GM12872 (cell line): ENCODE data around the gene MAPT.

Source experiments
- CTCF ChIP-seq: IDR thresholded peaks from 3 replicates; pipeline ENCODE4 v1.5.1; 2011; ENCODE audit warnings: low read depth, mild to moderate bottlenecking, low read length, moderate library complexity; ENCODE audit not compliant: insufficient read depth

The MAPT gene

GRCh38 chr17:45940293-45940692 lies 45.9 kb downstream of the MAPT start:
- TF ChIP-seq CTCF: no peak

DNA sequence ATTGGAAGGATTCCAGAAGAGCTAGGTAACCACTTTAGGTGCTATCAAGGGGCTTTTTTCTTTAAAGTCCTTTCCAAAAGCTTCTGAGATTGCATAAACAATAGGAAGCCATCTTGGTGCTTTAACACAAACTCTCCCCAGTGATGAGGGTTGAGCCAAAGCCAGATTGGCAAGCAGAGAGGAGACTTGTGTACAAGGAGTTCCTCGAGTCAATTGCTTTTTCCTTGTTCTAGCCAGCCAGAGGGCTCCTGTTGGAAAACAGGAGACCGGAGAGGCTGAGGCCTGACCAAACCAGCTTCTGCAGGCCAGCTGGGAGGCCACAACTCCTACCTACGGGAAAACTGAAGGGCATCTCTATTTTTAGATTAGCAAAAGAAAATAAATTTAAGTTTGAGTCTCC lies 46.5 kb downstream of the MAPT start:
- no peak for TF ChIP-seq CTCF

GRCh38 chr17:45941395-45941794 lies 47.0 kb downstream of the MAPT start:
- TF ChIP-seq CTCF: no peak

DNA sequence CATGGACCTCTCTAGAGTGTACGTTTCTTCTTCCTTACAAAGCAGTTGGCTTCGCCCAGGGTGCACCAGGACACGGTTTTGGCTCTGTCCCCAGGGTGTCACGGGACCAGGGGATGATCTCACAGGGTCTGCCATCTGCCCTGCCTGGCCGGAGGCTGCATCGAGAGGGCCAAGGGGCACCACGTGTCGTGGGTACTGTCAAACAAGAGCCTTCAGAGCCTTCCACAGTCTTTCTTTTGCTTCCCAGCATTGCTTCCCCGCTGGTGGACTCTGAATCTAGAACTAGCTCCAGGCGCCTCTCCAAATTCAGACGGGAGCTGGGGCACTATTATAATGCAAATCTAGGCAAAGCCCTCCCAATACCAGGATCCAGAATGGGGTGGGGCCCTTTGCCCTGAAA lies 47.9 kb downstream of the MAPT start:
- no peak for TF ChIP-seq CTCF

GRCh38 chr17:45946841-45947256 lies 52.5 kb downstream of the MAPT start:
- no peak for TF ChIP-seq CTCF

- no peak for TF ChIP-seq CTCF
Measured at GRCh38 chr17:45948498-45948880, 54.1 kb downstream of the MAPT start.

DNA sequence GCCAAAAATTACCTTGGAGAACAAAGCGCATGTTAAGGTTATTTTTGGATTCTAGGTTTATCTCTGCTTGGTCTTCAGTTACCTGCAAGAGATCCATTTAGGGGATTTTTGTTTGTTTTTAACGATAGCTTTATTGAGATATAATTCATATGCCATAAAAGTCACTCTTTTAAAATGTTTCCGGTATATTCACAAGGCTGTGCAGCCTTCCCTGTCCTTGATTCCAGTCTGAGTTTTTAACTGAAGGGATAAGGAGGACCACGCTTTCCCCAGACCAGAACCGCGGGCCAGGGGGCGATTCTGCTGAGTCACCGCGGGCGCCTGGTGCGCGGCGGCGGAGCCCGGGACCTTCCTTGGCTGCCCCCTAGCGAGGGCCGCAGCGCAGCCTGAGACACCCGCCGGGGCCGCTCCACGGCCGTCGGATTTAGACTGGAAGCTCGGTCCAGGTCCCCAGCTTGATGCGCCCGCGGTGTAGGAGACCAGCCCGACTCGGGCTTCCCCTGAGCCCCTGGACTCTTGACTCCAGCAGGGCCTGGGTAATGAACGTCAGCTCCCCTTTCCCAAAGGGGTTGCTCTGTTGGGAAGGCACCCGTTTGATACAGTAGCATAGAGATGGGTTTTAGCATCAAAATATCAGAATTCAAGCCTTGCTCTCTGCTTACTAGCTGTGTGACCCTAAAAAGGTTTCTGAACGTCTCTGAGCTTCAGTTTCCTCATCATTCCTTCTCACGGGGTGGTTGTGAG lies 54.7 kb downstream of the MAPT start:
- TF ChIP-seq CTCF: peak; percentile 79

DNA sequence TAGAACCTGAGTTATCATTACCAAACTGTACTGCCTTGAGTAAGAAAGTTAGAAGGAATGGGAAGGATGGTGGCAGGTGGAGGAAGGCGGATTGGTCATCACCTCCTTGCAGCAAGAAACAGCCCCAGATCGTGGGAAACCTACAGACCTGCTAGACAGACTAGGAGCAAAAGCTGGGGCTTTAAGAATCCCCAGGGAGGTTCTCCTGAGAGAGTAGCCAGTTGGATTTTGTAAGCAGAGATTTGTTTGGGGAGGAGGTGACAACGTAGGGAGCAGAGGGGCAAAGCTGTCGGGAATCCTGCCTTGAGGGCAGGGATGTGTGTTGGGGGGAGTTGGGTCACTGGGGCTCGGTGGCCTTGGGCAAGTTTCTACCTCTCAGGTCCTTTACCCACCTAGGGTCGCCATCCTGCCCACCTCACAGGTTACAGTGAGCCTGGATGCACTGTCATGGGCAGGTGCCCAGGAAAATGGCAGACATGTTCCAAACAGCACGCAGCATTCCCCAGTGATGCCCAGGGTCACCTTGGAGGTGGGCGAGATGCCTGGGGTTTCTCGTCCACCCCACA lies 55.5 kb downstream of the MAPT start:
- no peak for TF ChIP-seq CTCF
